ENCODE results near the gene KDM5C. TPM values are rescaled to one million over a fixed set of nuclear protein-coding genes. Genes with fewer than 3 reads are reported as not detected.
"Not testable (repeated sequence)": the region's sequence is repeated elsewhere in the genome, so short reads cannot be mapped to it uniquely, and the experiment has no call there.

KDM5C gene
- total RNA-seq, 1 experiment from 2014 or later = 120 TPM

- DNase-seq (ENCODE audit: low read depth) = no peak
These were observed 34.5 kb downstream of the KDM5C start for GRCh38 chrX:53190363-53190960.

GRCh38 chrX:53188763-53189162 lies 36.2 kb downstream of the KDM5C start:
- DNase-seq (ENCODE audit: low read depth) = no peak

- DNase-seq (ENCODE audit: low read depth) = no peak
These were observed 38.7 kb downstream of the KDM5C start for GRCh38 chrX:53186351-53186750.

- peak; percentile 31 for DNase-seq (ENCODE audit: low read depth)
These were observed 40.2 kb downstream of the KDM5C start for GRCh38 chrX:53184836-53185235.

GRCh38 chrX:53171356-53171755 lies 53.7 kb downstream of the KDM5C start:
- DNase-seq (ENCODE audit: low read depth) = no peak

- no peak for DNase-seq (ENCODE audit: low read depth)
These were observed 58.9 kb downstream of the KDM5C start for GRCh38 chrX:53166103-53166502.

- not testable (repeated sequence) for DNase-seq (ENCODE audit: low read depth)
These were observed 60.4 kb downstream of the KDM5C start for GRCh38 chrX:53164566-53164965.

GRCh38 chrX:53163436-53163835 lies 61.6 kb downstream of the KDM5C start:
- no peak for DNase-seq (ENCODE audit: low read depth)

- no peak for DNase-seq (ENCODE audit: low read depth)
These were observed 64.6 kb downstream of the KDM5C start for GRCh38 chrX:53160297-53160983.

- DNase-seq (ENCODE audit: low read depth) = no peak
These were observed 65.8 kb downstream of the KDM5C start for GRCh38 chrX:53159184-53159583.

- no peak for DNase-seq (ENCODE audit: low read depth)
These were observed 68.8 kb downstream of the KDM5C start for GRCh38 chrX:53156207-53156596.

- no peak for DNase-seq (ENCODE audit: low read depth)
These were observed 69.3 kb downstream of the KDM5C start for GRCh38 chrX:53155512-53156206.

- no peak for DNase-seq (ENCODE audit: low read depth)
These were observed 71.4 kb downstream of the KDM5C start for GRCh38 chrX:53153581-53153980.

Other genes with a start within 250 kb of the KDM5C start
- gene GPR173, start 176.4 kb downstream of the KDM5C start, total RNA-seq (2014; rRNA removed; shearing (Covaris generic)) = 1.4 and 2.4 TPM in 2 replicates
- gene TSPYL2, start 142.8 kb downstream of the KDM5C start, total RNA-seq (2014; rRNA removed; shearing (Covaris generic)) = 10.0 and 10.7 TPM in 2 replicates
- 7.1 and 8.2 TPM in 2 replicates for gene KANTR, start 131.1 kb downstream of the KDM5C start, total RNA-seq (2014; rRNA removed; shearing (Covaris generic))
- 28.4 and 42.4 TPM in 2 replicates for gene IQSEC2, start 56.4 kb upstream of the KDM5C start, total RNA-seq (2014; rRNA removed; shearing (Covaris generic))
- gene SMC1A, start 197.4 kb upstream of the KDM5C start, total RNA-seq (2014; rRNA removed; shearing (Covaris generic)) = 29.2 and 37.6 TPM in 2 replicates
- gene RIBC1, start 197.7 kb upstream of the KDM5C start, total RNA-seq (2014; rRNA removed; shearing (Covaris generic)) = 1.1 and 1.6 TPM in 2 replicates
- 139 and 144 TPM in 2 replicates for gene HSD17B10, start 209.2 kb upstream of the KDM5C start, total RNA-seq (2014; rRNA removed; shearing (Covaris generic))